A673 (cell line): Measurements from ENCODE around the gene LMNTD2.

Experiments used
- CTCF ChIP-seq: fragments of 300-800, 200-600 bp; sonication (generic); conservative IDR thresholded peaks from 2 replicates; pipeline ENCODE4 v1.5.1; 2017; ENCODE audit warnings: low read depth, mild to moderate bottlenecking, antibody characterized with exemption, low read length, moderate library complexity, mixed read lengths
- EZH2 ChIP-seq: fragments of 200-600 bp; sonication (generic); IDR thresholded peaks from 2 replicates; pipeline ENCODE4 v1.6.1; 2017; ENCODE audit warnings: borderline replicate concordance, low read depth, mild to moderate bottlenecking, mixed read lengths, antibody characterized with exemption, low read length; ENCODE audit not compliant: poor library complexity, severe bottlenecking

GRCh38 chr11:575996-576768 is 15.6 kb upstream of the LMNTD2 start, which contains the start of gene PHRF1:
- TF ChIP-seq CTCF (no peak), EZH2 (no peak)
